Measurements from ENCODE around the gene G3BP1.
"Not testable (repeated sequence)": the region's sequence is repeated elsewhere in the genome, so short reads cannot be mapped to it uniquely, and the experiment has no call there.

Gene G3BP1

GRCh38 chr5:151757233-151758140 is 14.3 kb upstream of the G3BP1 start:
- DNase-seq, result no peak

DNA sequence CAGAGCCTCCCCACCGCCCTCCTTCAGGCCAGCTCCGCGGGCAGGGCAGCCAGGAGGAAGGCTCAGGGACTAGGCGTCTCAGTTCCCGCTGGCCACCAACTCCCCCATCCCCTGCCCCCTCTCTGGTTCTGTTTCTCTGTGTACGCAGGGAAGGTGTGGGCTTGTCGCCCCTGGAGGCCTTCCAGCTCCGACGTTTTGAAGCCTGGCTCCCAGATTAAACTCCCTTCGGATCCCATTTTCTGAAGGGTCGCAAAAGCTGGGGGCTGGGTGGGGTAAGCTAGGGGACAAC is 13.7 kb upstream of the G3BP1 start:
- DNase-seq, result no peak

DNA sequence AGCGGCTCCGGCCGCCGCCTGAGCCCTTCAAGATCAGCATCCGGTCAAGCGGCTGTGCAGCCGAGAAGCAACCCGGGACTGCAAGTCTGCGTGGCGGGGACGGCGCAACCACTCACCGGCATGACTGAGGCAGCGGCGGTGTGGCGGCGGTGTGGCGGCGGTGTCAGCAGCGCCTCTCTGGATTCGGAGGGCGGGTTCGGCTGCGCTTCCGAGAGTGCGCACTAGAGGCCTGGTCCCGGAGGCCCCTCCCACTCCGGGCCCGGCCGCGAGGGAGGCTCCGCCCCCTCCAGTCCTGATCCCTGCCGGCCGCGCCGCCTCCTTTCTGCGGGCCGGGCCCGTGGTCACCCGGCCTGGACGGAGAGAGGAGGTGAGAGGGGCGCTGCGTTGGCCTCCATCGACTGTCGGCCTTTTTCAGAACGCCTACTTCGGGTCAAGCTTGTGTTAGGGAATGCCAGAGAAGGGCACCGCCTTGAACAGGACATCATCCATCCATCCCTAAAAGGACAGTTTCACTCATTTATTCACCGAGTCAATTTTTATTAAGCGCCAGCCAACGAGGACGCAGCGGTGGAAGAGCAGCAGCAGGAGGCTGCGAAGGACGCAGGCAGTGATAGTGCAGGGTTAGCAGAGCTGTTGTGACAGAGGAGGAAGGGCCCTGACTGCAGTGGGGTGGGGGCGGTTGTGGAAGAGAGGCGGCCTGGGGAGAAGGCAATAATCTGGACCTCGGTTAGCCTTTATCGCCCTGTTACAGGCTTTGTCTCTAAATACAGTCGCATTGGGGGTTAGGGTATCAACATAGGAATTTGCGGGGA is 13.1 kb upstream of the G3BP1 start, which contains the start of gene ATOX1:
ATOX1 (minus strand) TSS at position 202 of the 812 bp plus-strand sequence; CDS start at position 122, 80 bp downstream.
- DNase-seq, result peak; percentile 96

GRCh38 chr5:151764801-151765200 is 7.0 kb upstream of the G3BP1 start:
- DNase-seq, result no peak

DNA sequence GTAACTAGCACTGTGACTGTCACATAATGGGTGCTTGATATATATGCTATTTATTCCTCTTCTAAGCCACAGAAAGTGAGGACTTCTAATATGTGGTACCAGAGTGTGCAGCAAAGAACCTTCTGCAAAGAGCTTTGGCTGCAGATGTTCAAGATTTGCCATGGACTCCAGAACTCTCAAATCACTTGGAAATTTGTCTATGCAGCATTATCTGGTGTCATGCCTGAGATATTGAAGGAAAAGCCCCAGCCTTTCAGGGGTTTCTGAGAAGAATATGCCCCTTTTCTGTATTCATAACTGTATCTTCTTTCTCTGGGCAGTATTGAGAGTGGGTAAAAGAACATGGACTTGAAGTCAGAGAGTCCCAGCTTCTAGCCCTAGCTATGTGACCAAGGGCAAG is 4.8 kb upstream of the G3BP1 start:
- no peak for DNase-seq

- DNase-seq, result peak; percentile 96
These were observed 1.1 kb upstream of the G3BP1 start for GRCh38 chr5:151770383-151771258.

DNA sequence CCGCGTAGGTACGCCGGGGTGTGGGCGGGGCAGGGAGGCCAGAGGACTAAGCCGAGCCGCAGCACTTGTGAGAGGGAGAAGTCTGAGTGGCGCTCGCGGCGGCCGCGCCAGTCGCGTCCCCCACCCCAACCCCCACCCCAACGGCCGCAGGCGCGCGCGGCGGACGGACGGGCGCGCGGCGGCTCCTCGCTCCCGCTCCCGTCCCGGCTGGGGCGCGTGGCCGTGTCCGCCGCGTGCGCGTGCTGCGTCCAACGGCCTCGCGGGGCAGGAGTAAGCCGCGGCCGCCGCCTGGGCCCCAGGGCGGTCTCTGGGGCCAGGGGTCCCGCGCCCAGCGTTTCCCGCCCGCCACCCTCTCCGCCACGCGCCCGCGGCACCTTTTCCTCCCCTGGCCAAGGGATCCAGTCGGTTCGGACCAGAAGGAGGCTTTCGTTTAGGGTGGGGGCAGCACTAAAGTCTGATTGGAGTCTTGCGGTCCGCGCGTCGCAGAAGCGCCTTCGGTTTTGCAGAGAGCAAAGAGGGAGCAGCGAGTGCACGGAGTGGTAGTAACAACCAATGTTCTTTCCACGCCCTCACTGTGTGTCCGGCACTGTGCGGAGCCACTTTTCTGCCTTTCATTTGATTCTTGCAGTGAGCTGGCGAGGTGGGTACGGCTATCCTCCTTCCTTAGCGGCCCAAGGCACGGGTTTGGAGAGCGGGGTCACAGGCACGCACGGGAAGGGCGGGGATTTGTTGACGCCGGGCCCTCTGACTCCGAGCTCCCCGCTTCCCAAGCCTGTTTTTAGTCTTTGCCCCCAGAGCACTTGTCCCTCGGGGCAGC is 483 bp downstream of the G3BP1 start:
- DNase-seq, result peak; percentile 88

DNA sequence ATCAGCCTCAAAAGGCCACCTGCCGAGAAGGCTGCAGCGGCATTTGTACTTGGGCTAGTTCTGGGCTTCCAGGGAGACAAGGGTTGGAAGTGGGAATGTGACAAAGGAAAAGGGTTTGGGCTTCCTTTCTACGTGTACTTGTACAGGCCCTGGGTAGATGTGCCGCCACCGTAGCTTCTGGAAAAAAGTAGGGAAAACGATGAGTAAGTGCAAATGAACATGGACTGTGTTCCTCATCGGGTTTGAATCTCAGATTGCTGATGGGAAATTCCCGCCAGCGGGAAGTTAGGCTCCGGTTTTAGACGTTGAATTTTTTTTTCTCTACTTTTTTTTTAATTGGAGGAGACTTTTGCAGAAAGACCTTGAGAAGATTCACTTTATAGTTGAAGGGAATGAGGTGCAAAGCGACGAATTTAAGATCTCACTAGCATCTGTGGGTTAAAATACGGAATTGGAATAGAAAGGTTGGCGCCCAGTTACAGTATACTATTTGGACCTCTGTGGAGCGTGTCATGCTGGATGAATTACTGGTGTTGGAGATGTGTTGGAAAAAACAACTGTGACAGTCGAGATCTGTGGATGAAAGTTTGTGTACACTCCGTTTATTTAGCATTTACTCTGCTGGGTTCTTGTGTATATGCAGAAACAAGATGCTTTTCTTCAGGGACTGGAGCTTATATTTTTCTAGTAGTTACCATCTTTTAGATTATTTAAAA is 1.2 kb downstream of the G3BP1 start:
- no peak for DNase-seq

DNA sequence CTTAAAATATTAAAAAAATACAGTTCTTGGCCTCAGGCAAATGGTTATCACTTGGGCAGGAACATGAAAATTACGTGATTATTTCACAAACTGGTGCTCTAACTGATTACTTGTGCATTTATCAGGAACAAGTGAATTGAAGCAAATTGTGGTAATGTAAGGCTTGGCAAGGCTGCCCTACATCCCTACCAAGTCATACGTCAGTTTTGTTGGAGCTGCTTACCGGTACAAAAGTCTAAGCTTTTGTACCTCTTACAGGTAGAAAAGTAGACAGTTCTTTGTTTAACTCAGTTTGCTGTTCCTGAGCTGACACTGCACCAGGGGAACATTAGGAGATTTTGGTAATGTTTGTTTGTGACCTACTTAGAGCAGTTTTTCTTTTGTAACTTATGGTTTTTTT is 2.2 kb downstream of the G3BP1 start:
- no peak for DNase-seq

DNA sequence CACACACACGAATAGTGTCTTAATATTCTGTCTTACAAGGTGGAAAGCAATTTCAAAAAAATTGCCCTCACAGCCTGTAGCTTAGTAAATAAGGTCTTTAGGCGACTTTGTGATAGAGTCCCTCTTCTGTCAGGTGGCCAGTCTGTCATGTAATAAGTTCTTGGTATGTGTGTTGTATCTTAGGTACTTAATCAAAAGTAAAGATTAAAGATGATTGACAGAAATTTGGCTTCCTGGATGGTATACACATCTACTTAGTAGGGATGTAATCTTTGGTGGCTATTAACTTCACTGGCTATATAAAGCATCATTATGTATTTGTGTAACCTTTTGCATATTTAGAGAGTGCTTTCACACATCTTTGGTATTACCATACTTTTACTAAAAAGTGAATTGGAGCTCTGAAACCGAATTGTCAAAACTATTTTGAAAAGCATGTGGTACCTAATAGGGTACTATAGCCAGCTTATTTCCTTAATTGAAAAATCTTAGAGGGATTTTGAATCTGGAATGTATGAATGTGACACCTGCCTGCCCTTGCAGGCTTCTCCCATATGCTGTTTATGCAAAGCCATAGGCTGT is 3.4 kb downstream of the G3BP1 start:
- no peak for DNase-seq

DNA sequence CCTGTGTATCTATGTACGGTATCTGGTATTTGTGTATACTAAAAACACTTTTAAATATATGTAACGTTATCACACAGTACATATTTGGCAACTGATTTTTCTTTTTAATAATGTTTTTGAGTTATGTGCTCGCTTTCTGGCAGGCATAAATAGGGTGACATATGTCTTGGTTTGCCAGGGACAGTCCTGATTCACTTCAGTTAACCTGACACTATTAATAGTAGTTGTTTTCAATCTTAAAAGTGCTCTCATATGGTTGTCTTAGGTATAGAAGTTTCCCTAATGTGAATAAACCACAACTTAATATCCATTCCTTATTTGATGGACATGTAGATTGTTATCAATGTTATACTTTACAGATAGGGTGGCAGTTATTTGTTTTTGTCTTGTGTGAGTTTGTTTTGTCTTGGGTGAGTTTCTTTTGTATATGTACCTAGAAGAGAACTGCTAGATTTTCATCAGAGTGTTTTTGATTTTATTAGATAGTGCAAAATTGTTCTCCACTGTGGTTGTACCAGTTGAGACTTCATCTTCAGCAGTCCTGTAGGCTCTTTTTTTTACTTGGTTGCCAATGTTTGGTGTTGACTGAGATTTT is 7.9 kb downstream of the G3BP1 start:
- no peak for DNase-seq

GRCh38 chr5:151780348-151780747 is 8.6 kb downstream of the G3BP1 start:
- DNase-seq, result no peak

DNA sequence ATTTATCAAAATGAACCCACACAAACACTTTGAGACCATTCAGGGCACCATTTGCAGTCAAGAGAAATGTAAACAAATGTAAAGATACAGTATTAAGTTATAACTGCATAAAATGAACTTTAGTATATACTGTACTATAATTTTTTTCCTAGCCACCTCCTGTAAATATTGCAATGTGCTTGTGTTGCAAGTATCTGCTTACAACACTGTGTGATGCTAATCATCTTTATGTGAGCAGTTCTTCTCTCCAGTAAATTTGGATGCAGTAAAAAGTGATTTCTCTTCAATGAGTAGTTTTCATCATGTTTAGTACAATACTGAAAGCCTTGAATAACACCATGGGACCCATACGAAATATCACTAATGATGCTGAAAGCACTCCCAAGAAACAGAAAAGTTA is 9.4 kb downstream of the G3BP1 start:
- DNase-seq, result no peak

DNA sequence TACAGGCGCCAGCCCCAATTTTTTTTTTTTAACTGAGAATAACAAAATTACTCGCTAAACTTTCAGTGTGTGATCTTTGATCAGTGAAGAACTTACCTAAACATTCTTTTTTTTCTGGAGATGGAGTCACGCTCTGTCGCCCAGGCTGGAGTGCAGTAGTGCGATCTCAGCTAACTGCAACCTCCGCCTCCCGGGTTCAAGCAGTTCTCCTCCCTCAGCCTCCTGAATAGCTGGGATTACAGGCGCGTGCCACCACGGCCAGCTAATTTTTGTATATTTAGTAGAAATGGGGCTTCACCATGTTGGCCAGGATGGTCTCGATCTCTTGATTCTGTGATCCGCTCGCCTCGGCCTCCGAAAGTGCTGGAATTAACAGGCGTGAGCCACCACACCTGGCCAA is 11.9 kb downstream of the G3BP1 start:
- DNase-seq, result not testable (repeated sequence)

DNA sequence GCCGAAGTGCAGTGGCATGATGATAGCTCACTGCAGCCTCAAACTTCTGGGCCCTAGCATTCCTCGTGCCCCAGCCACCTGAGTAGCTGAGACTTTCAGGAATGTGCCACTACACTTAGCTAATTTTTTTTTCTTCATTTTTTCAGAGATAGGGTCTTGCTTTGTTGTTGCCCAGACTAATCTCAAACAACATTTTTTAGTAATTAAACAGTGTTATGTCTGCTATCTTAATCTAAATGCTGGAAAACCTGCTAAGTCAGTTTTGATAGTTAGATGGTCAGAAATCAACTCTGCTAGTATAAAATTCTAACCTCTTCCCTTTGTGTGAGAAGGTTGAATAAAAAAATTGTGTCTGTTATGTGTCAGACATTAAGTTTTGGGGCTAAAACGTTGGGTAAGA is 12.4 kb downstream of the G3BP1 start:
- no peak for DNase-seq

DNA sequence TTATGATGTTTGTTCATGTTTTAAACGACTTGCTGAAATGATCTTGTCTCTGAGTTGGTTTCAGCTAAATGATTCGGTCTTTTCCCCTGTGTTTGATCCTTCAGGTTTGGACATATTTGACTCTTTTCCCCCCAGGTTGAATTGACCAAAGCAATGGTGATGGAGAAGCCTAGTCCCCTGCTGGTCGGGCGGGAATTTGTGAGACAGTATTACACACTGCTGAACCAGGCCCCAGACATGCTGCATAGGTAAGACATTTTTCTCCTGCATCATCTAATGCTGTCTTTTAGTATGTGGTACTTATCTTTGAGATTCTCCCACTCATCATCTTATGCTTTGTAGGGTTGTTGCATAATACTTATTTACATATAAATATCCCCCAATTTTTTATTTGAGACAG is 14.7 kb downstream of the G3BP1 start:
- no peak for DNase-seq

DNA sequence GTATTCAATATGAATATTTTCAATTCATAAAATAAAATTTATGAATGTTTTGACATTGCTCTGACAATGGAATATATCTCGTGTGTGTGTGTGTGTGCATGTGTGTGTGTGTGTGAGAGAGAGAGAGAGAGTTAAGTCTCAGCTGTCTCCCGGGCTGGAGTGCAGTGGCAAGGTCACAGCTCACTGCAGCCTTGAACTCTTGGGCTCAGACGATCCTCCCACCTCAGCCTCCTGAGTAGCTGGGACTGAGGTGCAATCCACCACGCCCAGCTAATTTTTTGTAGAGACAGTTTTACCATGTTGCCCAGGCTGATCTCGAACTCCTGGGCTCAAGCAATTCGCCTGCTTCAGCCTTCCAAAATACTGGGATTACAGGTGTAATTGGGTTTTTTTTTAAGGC is 16.1 kb downstream of the G3BP1 start:
- no peak for DNase-seq

DNA sequence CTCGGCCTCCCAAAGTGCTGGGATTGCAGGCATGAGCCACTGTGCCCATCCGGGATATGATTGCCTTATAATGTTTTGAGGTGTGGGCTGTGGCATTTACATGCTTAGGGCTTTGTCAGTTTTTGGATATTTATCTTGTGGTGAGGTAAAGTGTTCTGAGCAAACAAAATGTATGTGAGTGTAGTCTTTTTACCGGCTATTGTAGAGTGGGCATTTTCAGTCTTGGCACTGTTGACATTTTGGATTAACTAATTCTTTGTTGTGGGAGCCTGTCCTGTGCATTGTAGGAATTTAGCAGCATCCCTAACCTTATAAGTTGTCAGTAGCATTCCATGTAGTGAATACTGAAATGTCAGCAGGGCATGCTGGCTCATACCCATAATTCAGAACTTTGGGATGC is 21.6 kb downstream of the G3BP1 start:
- no peak for DNase-seq

DNA sequence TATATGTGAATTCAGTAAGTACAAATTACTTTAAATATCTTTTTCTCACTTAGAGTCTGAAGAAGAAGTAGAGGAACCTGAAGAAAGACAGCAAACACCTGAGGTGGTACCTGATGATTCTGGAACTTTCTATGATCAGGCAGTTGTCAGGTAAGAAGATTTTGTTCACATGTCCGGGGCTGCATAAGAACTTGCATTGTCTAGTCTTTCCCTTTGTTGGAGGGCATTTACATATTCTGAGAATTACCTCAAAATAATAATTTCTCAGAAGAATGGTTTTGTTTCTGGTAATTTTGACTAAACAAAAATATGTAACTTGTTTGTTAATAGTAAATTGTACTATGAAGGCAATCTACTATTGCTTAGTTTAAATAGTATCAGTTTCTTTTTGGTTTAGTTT is 23.7 kb downstream of the G3BP1 start:
- no peak for DNase-seq

DNA sequence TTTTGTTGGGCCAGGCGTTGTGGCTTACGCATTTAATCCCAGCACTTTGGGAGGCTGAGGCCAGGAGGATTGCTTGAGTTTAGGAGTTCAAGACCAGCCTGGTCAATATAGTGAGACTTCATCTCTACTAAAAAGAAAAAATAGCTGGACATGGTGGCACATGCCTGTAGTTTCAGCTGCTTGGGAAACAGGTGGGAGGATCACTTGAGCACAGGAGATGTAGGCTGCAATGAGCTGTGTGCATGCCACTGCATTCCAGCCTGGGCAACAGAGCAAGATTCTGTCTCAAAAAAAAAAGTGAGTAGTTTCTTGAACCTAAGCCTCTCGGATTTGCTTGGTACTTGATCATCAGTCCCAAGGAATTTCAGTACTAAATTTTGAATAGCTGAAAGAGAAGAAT is 26.9 kb downstream of the G3BP1 start:
- no peak for DNase-seq

- no peak for DNase-seq
These were observed 27.7 kb downstream of the G3BP1 start for GRCh38 chr5:151799407-151799806.

Data from retina (tissue), 1 donor.